Measurements from ENCODE around the gene ABTB1. TPM values are rescaled to one million over a fixed set of nuclear protein-coding genes. Genes with fewer than 3 reads are reported as not detected.

Gene ABTB1
- total RNA-seq, 1 experiment from 2014 or later = 3.6 TPM

- Histone ChIP-seq H3K4me1 (ENCODE audit: insufficient read depth, low read length) (peaks cover 7% of the 10 kb centered on the region), H4K20me1 (ENCODE audit: low read length) (no peaks in the 10 kb centered on the region), H3K79me2 (ENCODE audit: low read length) (no peaks in the 10 kb centered on the region), H3K36me3 (ENCODE audit: low read depth, low read length) (no peaks in the 10 kb centered on the region), H3K9me2 (replicated peaks; ENCODE audit: low read length) (no peaks in the 10 kb centered on the region), H3K27me3 (ENCODE audit: low read length) (no peaks in the 10 kb centered on the region), H3K27ac (ENCODE audit: low read length) (no peak overlapping the region), H3K9ac (ENCODE audit: low read length) (no peak overlapping the region), H3F3A (ENCODE audit: low read length, unreplicated experiment) (no peaks in the 10 kb centered on the region), H3K4me2 (ENCODE audit: low read length) (no peak overlapping the region), H3K9me3 (ENCODE audit: low read length) (no peaks in the 10 kb centered on the region), H2AFZ (ENCODE audit: low read length) (no peak overlapping the region), H3K4me3 (ENCODE audit: low read length) (no peak overlapping the region)
- POLR2A ChIA-PET (ENCODE audit: unreplicated experiment) = no interaction called here
- BruUV-seq (replicated peaks) = no TSS peak
- CTCF ChIA-PET = no interaction called here
- ATAC-seq (no peak), DNase-seq (no peak)
- intact Hi-C loops (cut with micrococcal nuclease) = no loop called here
- TF ChIP-seq EZH2phosphoT487 (IDR thresholded peaks at IDR 0.05; ENCODE audit: borderline replicate concordance, low read length) (no peak), CTCF (conservative IDR thresholded peaks at IDR 0.05; ENCODE audit: low read depth, low read length) (no peak), EZH2 (IDR thresholded peaks at IDR 0.05; ENCODE audit: low read length, unreplicated experiment) (no peak)
These were observed 12.3 kb downstream of the ABTB1 start for GRCh38 chr3:127684871-127685707.

GRCh38 chr3:127685708-127686511 is 13.2 kb downstream of the ABTB1 start:
- peaks cover 16% of the 10 kb centered on the region for H3K4me1 ChIP-seq (ENCODE audit: insufficient read depth, low read length)
- POLR2A ChIA-PET (ENCODE audit: unreplicated experiment) = no interaction called here
- no peaks in the 10 kb centered on the region for H3K9me3 ChIP-seq (ENCODE audit: low read length)
- DNase-seq (no peak), ATAC-seq (no peak)
- H4K20me1 ChIP-seq (ENCODE audit: low read length) = no peaks in the 10 kb centered on the region
- BruUV-seq (replicated peaks) = no TSS peak
- no peak overlapping the region for H3K9ac ChIP-seq (ENCODE audit: low read length)
- no peak overlapping the region for H2AFZ ChIP-seq (ENCODE audit: low read length)
- H3K27me3 ChIP-seq (ENCODE audit: low read length) = no peaks in the 10 kb centered on the region
- H3K36me3 ChIP-seq (ENCODE audit: low read depth, low read length) = no peaks in the 10 kb centered on the region
- no peaks in the 10 kb centered on the region for H3K9me2 ChIP-seq (replicated peaks; ENCODE audit: low read length)
- H3K27ac ChIP-seq (ENCODE audit: low read length) = no peak overlapping the region
- H3K4me2 ChIP-seq (ENCODE audit: low read length) = no peak overlapping the region
- H3K4me3 ChIP-seq (ENCODE audit: low read length) = no peak overlapping the region
- CTCF ChIA-PET = no interaction called here
- intact Hi-C loops (cut with micrococcal nuclease) = no loop called here
- no peaks in the 10 kb centered on the region for H3K79me2 ChIP-seq (ENCODE audit: low read length)
- no peaks in the 10 kb centered on the region for H3F3A ChIP-seq (ENCODE audit: low read length, unreplicated experiment)
- no peak for TF ChIP-seq CTCF (conservative IDR thresholded peaks at IDR 0.05; ENCODE audit: low read depth, low read length)
- TF ChIP-seq EZH2 (IDR thresholded peaks at IDR 0.05; ENCODE audit: low read length, unreplicated experiment) = no peak
- TF ChIP-seq EZH2phosphoT487 (IDR thresholded peaks at IDR 0.05; ENCODE audit: borderline replicate concordance, low read length) = no peak

- H3K9me3 ChIP-seq (ENCODE audit: low read length) = no peaks in the 10 kb centered on the region
- intact Hi-C loops (cut with micrococcal nuclease) = no loop called here
- POLR2A ChIA-PET (ENCODE audit: unreplicated experiment) = no interaction called here
These were observed 13.8 kb downstream of the ABTB1 start for GRCh38 chr3:127686512-127686894.

More at GRCh38 chr3:127686512-127686894, 13.8 kb downstream of the ABTB1 start:
- TF ChIP-seq EZH2phosphoT487 (IDR thresholded peaks at IDR 0.05; ENCODE audit: borderline replicate concordance, low read length) (no peak), CTCF (conservative IDR thresholded peaks at IDR 0.05; ENCODE audit: low read depth, low read length) (no peak), EZH2 (IDR thresholded peaks at IDR 0.05; ENCODE audit: low read length, unreplicated experiment) (no peak)
- Histone ChIP-seq H3K9me2 (replicated peaks; ENCODE audit: low read length) (no peaks in the 10 kb centered on the region), H3F3A (ENCODE audit: low read length, unreplicated experiment) (no peaks in the 10 kb centered on the region), H3K4me1 (ENCODE audit: insufficient read depth, low read length) (peaks cover 16% of the 10 kb centered on the region), H3K27me3 (ENCODE audit: low read length) (no peaks in the 10 kb centered on the region), H2AFZ (ENCODE audit: low read length) (no peak overlapping the region), H3K36me3 (ENCODE audit: low read depth, low read length) (no peaks in the 10 kb centered on the region), H3K27ac (ENCODE audit: low read length) (no peak overlapping the region), H3K9ac (ENCODE audit: low read length) (no peak overlapping the region), H4K20me1 (ENCODE audit: low read length) (no peaks in the 10 kb centered on the region), H3K4me3 (ENCODE audit: low read length) (no peak overlapping the region), H3K79me2 (ENCODE audit: low read length) (no peaks in the 10 kb centered on the region), H3K4me2 (ENCODE audit: low read length) (no peak overlapping the region)
- CTCF ChIA-PET = no interaction called here
- no peak for DNase-seq
- no TSS peak for BruUV-seq (replicated peaks)
- ATAC-seq = no peak
